HG03575 (cell line): Measurements from ENCODE around the gene FAM89B.
"Not testable (repeated sequence)": the region's sequence is repeated elsewhere in the genome, so short reads cannot be mapped to it uniquely, and the experiment has no call there.

Source experiments
- ATAC-seq: cut with Tn5 transposase; IDR thresholded peaks from one replicate; pipeline ENCODE4 v1.9.1; 2021; ENCODE audit not compliant: unreplicated experiment, insufficient number of reproducible peaks, low FRiP score; ENCODE audit errors: extremely low read depth

Gene FAM89B

GRCh38 chr11:65572356-65573051, at the start of gene FAM89B:
FAM89B (plus strand) TSS chr11:65572538; CDS start chr11:65572670, 132 bp downstream.
- ATAC-seq = no peak

- not testable (repeated sequence) for ATAC-seq
These were observed 49.4 kb upstream of the FAM89B start for GRCh38 chr11:65522718-65523630.

- ATAC-seq = not testable (repeated sequence)
These were observed 48.7 kb upstream of the FAM89B start for GRCh38 chr11:65523631-65523968.

- no peak for ATAC-seq
These were observed 48.2 kb upstream of the FAM89B start for GRCh38 chr11:65524014-65524740.

- no peak for ATAC-seq
These were observed 47.4 kb upstream of the FAM89B start, which contains the start of gene SCYL1 for GRCh38 chr11:65524741-65525545. SCYL1 (plus strand) TSS chr11:65525083; CDS start chr11:65525154, 71 bp downstream.

GRCh38 chr11:65525546-65526480, 46.5 kb upstream of the FAM89B start:
- no peak for ATAC-seq

- no peak for ATAC-seq
These were observed 45.6 kb upstream of the FAM89B start for GRCh38 chr11:65526744-65527143.

- no peak for ATAC-seq
These were observed 43.5 kb upstream of the FAM89B start for GRCh38 chr11:65528819-65529350.

GRCh38 chr11:65529475-65530156, 42.7 kb upstream of the FAM89B start:
- no peak for ATAC-seq

GRCh38 chr11:65530157-65530496, 42.2 kb upstream of the FAM89B start:
- ATAC-seq = no peak

GRCh38 chr11:65532388-65533064, 39.8 kb upstream of the FAM89B start:
- no peak for ATAC-seq

- ATAC-seq = no peak
These were observed 37.2 kb upstream of the FAM89B start for GRCh38 chr11:65535102-65535501.

- ATAC-seq = no peak
These were observed 35.7 kb upstream of the FAM89B start for GRCh38 chr11:65536412-65537295.

- ATAC-seq = no peak
These were observed 35.1 kb upstream of the FAM89B start for GRCh38 chr11:65537296-65537597.

GRCh38 chr11:65537620-65538231, 34.6 kb upstream of the FAM89B start:
- ATAC-seq = no peak
